HCT116 (cell line): Measurements from ENCODE around the gene MIS18A.

ENCODE experiments used
- CTCF ChIP-seq, 3 experiments: fragments of 200-600 bp in 1 of 3; sonication (generic) in 1 of 3; IDR thresholded peaks in 2 of 3; conservative IDR thresholded peaks in 1 of 3; 2 replicates each; pipeline ENCODE4 v1.5.1; 2012 to 2017; ENCODE audit warnings: low read depth in 2 of 3, low read length in 2 of 3, antibody characterized with exemption in 1 of 3, borderline replicate concordance in 1 of 3, control low read depth in 1 of 3, mild to moderate bottlenecking in 1 of 3, mixed read lengths in 1 of 3, mixed run types in 1 of 3, moderate library complexity in 1 of 3; ENCODE audit not compliant: insufficient read depth in 1 of 3
- EZH2 ChIP-seq: fragments of 200-600 bp; sonication (generic); IDR thresholded peaks from 2 replicates; pipeline ENCODE4 v1.6.1; 2017; ENCODE audit warnings: antibody characterized with exemption, mixed run types
- RAD21 ChIP-seq: IDR thresholded peaks from 2 replicates; pipeline ENCODE4 v1.6.1; 2012; ENCODE audit warnings: low read depth, mild to moderate bottlenecking
- ZFX ChIP-seq: fragments of 450-650 bp; IDR thresholded peaks from 2 replicates; pipeline ENCODE4 v1.6.1; 2017

- TF ChIP-seq CTCF (IDR thresholded peaks at IDR 0.05 in 2 of 3, conservative IDR thresholded peaks at IDR 0.05 in 1 of 3; ENCODE audit: borderline replicate concordance in 1 of 3, insufficient read depth in 1 of 3, low read depth in 2 of 3, low read length in 2 of 3) (no peak), ZFX (no peak), RAD21 (no peak), EZH2 (no peak)
Observed at GRCh38 chr21:32279377-32279680, 480 bp upstream of the MIS18A start.
